Bronchial epithelial cell (primary cell): ENCODE results near the gene ST6GALNAC2. TPM values are rescaled to one million over a fixed set of nuclear protein-coding genes. Genes with fewer than 3 reads are reported as not detected.

Source experiments
- DNase-seq: peaks from one replicate; pipeline ENCODE4 v3.0.0-alpha.2; 2010; ENCODE audit warnings: low read depth
- FAIRE-seq: peaks from 2 replicates; lab custom pipeline; 2011; peaks lifted over from hg19 to GRCh38; lab: Jason Lieb, UNC
- H3K27me3 ChIP-seq: 2 replicates; pipeline ENCODE4 v1.5.1; 2011; ENCODE audit warnings: low read length; ENCODE audit not compliant: control insufficient read depth, insufficient read depth
- H3K36me3 ChIP-seq: 2 replicates; pipeline ENCODE4 v1.5.1; 2011; ENCODE audit warnings: low read length; ENCODE audit not compliant: control insufficient read depth, insufficient read depth
- H3K4me3 ChIP-seq: 2 replicates; pipeline ENCODE4 v1.5.1; 2011; ENCODE audit warnings: mild to moderate bottlenecking, low read depth, low read length, control low read depth
- total RNA-seq: library from RNA; depleted of rRNA; stranded (reverse); fragments of >200 nt; gene quantifications from 2 replicates; pipeline ENCODE4 v1.2.1, GENCODE V29; 2014
- TF ChIP-seq, protein P1 (sequence below): IDR thresholded peaks from 2 replicates; pipeline ENCODE4 v1.5.1; 2011; ENCODE audit warnings: mild to moderate bottlenecking, moderate library complexity, low read length, control low read depth, inconsistent platforms; ENCODE audit not compliant: insufficient read depth, severe bottlenecking

Gene ST6GALNAC2
- total RNA-seq, 1 donor from 2014 or later = 38.4 TPM

DNA sequence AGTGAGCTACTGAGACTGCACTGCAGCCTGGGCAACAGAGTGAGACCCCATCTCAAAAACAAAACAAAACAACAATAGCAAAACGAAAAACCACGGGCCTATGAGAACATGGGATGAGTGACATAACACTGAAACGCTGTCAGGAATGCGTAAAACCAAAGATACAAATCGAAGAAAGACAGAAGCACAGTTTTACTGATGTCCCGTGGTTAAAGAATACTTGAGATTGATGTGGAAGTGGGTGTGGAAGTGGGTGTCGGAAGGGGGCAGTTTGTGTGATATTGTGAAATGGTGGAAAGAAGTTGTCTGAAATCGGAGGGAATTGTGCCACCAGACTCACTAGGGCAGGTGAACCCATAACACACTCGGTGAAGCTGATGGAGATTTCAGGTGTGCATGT lies 9.5 kb downstream of the ST6GALNAC2 start:
- peaks cover 41% of the 10 kb centered on the region for H3K36me3 ChIP-seq
- H3K27me3 ChIP-seq = no peaks in the 10 kb centered on the region
- TF ChIP-seq, protein P1, sequence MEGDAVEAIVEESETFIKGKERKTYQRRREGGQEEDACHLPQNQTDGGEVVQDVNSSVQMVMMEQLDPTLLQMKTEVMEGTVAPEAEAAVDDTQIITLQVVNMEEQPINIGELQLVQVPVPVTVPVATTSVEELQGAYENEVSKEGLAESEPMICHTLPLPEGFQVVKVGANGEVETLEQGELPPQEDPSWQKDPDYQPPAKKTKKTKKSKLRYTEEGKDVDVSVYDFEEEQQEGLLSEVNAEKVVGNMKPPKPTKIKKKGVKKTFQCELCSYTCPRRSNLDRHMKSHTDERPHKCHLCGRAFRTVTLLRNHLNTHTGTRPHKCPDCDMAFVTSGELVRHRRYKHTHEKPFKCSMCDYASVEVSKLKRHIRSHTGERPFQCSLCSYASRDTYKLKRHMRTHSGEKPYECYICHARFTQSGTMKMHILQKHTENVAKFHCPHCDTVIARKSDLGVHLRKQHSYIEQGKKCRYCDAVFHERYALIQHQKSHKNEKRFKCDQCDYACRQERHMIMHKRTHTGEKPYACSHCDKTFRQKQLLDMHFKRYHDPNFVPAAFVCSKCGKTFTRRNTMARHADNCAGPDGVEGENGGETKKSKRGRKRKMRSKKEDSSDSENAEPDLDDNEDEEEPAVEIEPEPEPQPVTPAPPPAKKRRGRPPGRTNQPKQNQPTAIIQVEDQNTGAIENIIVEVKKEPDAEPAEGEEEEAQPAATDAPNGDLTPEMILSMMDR = no peak
- DNase-seq (no peak), FAIRE-seq (no peak)
- H3K4me3 ChIP-seq = no peak overlapping the region

GRCh38 chr17:76575570-76575969 lies 10.1 kb downstream of the ST6GALNAC2 start:
- no peak for FAIRE-seq

GRCh38 chr17:76574166-76574565 lies 11.5 kb downstream of the ST6GALNAC2 start:
- DNase-seq = no peak
- TF ChIP-seq, protein P1 = no peak
- H3K36me3 ChIP-seq = peaks cover 46% of the 10 kb centered on the region
- H3K27me3 ChIP-seq = no peaks in the 10 kb centered on the region
- FAIRE-seq = no peak
- no peak overlapping the region for H3K4me3 ChIP-seq

More at GRCh38 chr17:76575570-76575969, 10.1 kb downstream of the ST6GALNAC2 start:
- Histone ChIP-seq H3K36me3 (peaks cover 44% of the 10 kb centered on the region), H3K4me3 (no peak overlapping the region), H3K27me3 (no peaks in the 10 kb centered on the region)
- no peak for DNase-seq
- TF ChIP-seq, protein P1 = no peak

GRCh38 chr17:76573096-76573495 lies 12.6 kb downstream of the ST6GALNAC2 start:
- no peak for DNase-seq
- Histone ChIP-seq H3K36me3 (peaks cover 46% of the 10 kb centered on the region), H3K4me3 (no peak overlapping the region), H3K27me3 (no peaks in the 10 kb centered on the region)
- no peak for FAIRE-seq
- TF ChIP-seq, protein P1 = no peak

DNA sequence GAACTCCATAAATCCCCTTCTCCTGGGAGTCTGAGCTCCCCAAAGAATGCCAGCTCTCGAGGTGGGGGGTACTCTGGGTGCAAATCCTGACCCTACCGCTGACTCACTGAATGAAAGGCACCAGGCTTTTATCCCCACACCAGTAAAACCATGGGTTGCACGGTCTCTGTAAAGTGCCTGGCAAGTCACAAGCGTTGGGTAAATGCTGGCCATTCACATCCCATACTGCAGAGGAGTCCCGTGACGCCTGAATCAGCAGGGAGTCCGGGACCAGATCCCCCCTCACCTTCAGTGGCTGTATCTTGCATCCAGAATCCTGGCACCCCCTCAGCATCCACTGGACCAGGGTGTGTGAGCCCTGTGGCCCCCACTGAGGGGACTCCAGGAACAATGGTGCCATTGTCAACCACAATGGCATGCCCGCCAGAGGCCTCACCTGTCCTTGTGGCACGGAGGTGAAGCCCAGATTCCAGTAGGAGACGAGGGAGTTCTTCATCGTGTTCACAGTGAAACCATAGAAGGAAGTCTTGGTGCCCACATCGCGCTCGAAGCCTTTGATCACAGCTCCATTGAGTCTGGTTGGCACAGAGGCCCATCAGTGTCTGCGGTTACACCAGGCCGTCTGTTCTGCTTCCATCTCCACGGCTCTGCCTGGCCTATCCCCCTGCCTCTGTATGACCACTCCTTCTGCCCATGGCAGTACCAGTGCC lies 13.3 kb downstream of the ST6GALNAC2 start:
- Histone ChIP-seq H3K4me3 (no peak overlapping the region), H3K27me3 (no peaks in the 10 kb centered on the region), H3K36me3 (peaks cover 43% of the 10 kb centered on the region)
- DNase-seq (no peak), FAIRE-seq (peak; percentile 86)
- TF ChIP-seq, protein P1 = no peak
